Islet precursor cell (in vitro differentiated cells): ENCODE data around the gene SGTA.
"Not testable (repeated sequence)": the region's sequence is repeated elsewhere in the genome, so short reads cannot be mapped to it uniquely, and the experiment has no call there.

Experiments
- DNase-seq: peaks from one replicate; pipeline ENCODE4 v3.0.0-alpha.2; 2018

Gene SGTA

DNA sequence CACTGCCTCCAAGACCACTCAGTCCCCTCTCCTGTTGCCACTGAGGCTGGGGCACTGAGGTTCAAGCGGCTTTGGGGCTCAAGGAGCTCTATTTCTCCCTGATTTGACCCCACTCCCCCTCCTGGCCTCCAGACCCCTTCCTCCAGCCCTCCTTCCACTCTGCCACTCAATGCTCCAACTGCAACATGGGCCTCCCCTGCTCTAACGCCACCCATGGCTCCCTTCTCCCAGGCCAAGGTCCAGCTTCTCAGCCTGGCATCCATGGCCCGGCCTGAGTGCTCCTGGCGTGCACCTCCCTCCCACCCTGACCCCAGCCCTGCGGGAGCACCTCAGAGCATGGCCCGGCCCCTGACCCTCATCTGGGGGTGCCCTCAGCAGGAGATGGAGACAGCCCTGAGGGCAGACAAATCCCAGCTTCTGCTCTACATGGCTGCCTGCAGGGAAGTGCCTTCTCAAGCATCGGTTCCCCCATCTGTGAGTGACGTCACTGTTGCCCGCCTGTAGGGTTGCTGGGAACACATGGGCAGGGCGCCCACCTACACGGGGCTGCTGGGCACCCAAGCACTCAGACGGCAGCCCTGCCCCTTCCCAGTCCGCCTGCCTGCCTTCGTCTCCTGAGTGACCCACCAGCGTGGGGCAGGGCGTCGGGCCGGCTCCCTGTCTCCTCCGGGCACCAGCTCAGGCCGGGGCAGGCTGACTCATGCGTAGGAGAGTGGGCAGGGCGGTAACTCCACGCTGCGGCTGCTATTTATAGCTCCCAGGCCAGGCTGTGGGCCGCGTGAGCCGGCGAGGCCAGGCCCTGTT lies 60.3 kb downstream of the SGTA start:
- no peak for DNase-seq

DNA sequence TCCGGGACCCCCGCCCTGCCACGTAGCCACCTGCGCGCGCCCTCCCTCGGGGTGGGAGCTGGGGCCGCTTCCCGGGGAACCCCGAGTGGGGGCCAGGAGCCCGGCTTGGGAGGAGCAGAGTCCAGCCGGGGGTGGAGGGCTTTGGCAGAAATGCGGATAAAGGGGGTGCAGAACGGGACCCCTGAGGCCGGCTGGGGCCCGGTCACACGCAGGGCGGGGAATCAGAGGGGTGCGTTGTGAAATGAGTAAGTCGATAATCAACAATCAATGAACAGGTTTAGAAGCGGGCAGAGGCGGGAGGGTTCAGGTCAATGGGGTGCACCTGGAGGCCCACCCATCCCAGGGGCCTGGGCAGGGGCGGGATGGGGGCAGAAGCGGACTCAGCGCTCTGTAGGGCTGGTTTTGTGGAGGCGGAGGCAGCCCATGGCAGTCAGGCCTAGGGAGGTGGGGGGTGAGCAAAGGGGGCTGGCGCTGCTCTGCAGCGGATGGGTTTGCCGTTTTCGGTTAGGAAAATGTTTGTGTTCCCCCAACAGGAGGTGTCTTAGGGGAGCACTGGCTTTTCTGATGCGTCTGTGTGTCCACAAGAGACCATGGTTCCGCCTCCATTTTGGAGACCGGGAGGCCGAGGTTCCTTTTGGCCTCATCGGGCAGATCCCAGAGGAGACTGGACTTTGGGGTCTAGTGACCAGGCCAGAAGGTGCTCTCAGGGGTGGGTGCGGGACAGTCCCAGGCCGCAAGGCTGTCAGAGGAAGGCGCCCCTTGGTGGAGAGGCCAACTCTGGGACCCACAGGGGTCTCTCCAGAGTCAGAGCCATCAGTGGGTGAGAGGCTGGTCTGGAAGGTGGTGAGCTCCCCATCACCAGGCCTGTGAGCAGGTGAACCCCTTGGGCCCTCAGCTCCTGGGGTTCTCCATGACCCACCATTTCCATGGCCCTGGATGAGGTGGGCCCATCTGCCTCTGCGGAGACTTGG lies 61.2 kb downstream of the SGTA start:
- DNase-seq = no peak

DNA sequence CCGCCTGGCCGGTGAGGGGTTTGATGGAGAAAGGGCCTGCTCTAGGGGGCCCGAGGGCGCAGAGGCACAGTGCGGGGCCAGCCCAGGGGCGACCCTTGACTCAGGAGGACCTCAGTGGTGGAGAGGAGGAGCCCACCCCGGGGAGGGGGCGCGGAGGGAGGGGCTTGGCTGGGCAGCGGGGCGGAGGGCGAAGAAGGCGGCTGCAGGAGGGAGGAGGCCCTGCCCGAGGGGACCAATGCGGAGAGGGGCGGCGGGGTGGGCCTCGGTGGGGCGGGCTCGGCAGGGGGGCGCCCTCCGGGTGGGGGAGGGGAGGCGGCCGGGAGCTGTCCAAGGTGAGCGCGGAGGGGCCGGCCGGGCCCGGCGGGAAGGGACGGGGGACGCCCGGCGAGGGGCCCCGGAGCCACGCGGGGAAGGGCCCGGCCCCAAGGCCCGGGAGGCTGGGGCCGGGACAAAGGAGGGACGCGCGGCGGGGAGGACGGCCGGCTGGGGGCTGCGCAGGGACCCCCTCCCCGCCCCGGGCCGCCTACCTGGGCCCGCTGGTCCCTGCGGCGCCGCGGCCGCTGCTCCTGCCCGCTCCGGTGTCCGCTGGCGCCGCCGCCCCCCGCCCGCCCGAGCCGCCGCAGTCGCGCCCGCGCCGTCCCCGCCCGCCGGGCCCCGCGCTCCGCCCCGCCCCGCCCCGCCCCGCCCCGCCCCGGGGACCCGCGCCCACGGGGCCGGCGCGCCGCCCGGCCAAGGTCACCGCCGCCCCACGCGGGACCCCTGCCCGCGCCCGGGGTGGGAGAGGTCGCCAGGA lies 62.1 kb downstream of the SGTA start, which contains the start of gene DIRAS1:
Gene DIRAS1, minus strand, starts transcription at position 596 of the 793 bp plus-strand sequence. CDS start 3,566 bp downstream, outside the sequence.
- no peak for DNase-seq

DNA sequence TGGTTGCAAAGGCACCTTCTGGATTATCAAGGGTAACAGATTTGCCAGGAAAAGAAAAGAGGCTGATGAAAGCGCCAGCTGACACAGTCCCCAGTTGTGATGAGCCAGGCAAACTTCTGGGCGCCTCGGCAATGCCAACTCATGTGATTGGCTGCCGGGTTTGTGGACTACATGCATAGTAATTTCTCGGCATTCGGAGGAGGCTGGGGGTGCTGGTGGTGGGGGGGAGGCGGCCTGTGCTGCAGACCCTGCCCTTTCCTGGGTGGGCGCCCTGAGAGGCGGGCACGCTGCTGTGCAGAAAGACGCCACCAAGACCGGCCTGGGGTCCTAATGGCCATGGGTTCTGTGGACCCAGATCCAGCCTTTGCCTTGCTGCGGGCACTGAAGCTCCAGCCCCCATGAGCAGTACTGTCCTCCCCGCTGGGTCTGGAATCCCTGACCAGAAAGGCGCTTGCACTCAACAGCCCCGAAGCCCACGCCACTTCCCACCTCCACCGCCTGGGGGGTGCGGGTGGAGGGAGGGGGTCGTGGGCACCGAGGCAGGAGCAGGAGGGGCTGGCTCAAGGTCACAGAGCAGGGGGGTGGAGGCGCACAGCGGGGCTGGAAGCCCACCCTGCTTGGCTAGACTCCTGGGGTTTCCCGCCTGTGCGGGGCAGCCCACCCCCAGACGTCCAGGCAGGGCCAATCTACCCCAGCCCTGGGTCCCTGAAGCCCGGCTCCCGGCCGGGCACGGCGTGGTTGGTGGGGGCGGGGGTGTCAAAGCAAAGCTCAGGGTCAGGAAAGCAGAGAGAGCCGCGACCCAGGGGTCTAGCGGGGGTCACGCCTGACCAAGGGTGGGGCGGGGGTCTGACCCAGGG lies 62.9 kb downstream of the SGTA start:
- no peak for DNase-seq

DNA sequence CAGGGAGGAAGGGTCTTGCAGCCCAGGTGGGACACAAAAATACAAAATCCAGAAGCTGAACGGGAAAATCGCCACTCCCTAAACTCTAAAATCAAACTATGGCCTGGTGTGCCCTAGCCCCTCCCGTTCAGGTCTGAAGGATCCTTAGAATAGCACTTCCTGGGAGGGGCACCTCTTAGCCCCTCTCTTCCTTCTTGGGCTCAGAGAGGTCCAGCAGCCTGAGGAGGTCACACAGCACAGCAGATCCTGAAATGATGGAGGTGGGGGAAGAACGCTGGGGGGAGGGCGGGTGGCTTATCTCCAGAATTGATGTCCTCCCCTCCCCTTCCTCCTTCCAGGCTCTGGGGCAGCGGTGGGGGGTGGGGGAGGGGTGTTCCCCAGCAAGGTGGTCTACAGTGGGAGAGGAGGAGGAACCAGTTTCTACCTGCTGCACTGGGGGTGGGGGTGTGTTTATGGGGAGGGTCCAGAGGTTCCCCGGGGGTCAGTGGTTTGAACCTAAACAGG lies 63.8 kb downstream of the SGTA start:
- DNase-seq = no peak

DNA sequence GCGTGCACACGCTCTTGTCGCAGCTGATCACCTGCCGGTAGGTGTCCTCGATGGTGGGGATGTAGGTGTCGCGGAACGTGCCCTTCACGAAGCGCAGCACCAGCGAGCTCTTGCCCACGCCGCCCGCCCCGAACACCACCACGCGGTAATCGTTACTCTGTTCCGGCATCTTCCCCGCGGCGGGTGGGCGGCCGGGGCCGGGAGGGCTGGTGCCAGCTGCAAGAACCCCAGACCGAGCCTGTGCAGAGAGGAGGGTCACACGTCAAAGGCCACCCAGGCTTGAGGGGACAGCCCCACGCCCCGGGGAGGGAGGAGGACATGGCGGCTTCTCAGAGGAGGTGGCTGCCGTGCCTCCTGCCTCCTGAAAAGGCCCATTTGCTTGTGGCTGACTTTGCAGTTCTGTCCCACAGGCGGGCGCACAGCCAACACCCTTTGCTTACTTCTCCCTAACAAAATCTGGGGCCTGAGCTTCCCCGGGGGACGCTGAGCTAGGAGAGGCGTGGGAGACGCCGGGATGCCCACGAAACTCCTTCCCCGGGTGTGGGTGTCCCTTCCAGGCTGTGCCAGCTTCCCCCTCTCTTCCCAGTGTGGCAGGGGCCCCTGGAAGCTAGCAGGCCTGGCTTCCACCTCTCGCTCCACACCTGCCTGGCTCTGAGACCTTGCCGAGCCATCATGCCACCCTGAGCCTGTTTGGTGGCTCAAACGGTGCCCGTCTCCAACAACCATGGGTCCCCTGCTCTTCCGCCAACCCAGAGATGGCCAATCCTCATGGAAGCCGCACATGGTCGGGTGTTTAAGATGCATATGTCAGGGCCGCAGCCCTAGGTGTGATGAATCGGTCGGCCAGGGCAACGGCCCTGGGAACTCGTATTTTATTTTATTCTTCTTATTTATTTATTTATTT lies 65.2 kb downstream of the SGTA start:
- no peak for DNase-seq

DNA sequence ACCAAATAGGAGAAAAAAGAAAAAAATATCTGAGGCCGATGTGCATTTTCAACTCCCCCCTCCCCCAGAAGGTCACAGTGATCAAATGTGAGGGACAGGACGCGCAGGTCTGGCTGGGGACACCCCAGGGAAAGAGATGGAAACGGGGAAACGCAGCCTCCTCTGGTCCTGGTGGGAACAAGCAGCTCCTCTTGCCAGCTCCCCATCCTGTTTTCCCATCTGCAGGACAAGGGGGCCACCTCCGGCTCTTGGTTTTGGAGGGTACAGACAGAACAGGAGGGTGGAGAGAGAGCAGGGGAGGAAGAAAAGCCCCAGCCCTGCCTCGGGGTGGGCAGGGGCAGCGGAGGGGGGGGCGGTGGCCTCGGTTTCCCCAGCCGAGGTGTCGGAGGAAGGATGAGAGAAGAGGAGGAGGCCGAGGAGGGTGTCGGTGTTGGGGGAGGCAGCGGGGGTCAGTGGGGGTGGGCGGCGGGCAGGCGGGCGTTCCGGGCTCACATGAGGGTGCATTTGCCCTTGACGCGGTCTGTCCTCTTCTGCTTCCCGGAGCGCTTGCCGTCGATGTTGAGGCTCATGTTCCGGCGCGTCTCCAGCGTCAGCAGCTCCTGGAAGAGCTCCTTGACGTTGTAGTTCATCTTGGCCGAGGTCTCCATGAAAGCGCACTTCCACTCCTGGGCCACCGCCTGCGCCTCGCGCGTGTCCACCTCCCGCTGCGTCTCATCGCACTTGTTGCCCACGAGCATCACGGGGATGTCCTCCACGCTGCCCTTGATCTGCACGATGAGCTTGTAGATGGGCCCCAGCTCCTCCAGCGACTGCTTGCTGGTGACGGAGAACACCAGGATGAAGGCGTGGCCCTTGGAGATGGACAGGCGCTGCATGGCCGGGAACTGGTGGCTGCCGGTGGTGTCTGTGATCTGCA lies 66.1 kb downstream of the SGTA start:
- DNase-seq = no peak

DNA sequence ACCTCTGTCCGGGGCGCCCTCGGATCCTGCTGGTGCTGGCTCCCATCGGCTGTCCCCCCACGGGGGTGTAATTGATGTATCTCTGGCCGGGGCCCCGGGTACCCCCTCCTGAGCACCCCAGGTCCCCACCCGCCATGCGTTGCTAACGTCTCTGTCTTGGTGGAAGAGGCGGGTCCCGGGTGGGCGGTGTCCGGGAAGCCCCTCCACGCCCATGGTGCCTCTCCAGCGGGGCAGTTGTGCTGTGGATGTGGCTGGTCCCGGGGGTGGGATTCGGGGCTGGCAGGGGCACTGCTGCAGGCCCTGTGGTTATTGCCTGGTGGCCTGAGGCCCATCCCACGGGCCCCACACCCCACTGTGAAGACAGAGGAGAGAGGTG lies 66.8 kb downstream of the SGTA start:
- DNase-seq = no peak

DNA sequence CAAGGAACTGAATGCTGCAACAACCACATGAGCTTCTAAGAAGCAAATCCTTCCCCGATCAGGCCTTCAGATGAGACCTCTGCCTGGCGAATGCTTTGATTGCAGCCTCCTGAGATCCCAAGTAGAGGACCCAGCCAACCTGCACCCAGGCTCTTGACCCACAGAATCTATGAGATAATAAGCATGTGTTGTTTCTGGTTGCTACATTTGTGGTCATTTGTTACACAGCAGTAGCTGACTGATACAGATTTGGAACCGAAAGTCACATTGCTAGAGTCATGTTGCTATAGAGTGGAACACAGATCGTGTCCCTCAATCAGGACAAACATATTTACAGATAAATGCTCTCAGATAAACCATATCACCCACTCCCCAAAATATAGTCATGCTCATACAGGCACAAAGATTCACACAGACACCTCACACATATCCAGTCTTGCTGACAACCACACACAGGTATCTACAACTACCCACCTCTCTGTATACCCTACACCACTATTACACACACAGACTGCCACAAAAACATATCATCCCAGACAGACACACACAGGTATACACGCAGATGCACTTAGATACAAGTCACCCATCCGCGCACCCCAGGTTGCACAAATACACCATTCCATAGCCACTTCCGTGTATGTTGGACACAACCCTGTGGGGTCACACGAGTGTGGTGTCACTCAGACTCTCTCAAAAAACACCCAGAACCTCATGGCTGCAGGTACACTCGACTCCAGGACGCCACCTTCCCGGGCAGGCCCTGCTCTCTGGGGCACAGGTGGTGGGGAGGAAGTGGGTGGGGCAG lies 67.4 kb downstream of the SGTA start:
- no peak for DNase-seq

DNA sequence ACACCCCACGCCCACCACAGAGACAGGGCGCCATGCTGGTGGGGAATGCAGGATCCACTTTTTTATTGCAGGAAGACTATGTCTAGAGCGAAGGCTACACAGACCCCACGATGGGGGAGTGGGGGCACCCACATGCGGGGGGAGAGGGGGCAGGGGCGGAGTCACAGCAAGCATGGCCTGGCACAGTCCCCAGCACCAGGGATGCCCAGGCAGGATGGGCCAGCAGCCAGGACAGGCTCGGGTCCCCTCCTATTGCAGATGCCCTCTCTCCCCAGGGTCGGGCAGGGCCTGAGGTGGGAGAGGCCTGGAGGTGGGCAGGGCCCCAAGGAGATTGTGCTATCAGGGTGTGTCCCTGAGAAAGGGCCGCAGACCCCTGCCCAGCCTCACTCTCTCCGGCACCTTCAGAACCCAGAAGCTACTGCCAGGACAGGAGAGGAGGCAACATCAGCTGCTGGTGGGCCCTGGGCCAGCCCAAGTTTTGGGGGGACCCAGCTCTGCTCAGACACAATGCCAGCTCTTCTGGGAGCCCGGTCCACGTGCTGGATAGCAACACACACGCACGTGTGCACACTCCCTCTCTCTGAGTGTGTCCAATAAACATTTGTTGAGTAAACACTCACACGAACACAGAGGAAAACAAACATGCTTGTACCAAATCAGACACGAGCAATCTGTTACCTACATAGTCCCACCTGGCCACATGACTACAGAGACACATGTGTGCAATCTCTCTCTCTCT lies 68.4 kb downstream of the SGTA start:
- no peak for DNase-seq

DNA sequence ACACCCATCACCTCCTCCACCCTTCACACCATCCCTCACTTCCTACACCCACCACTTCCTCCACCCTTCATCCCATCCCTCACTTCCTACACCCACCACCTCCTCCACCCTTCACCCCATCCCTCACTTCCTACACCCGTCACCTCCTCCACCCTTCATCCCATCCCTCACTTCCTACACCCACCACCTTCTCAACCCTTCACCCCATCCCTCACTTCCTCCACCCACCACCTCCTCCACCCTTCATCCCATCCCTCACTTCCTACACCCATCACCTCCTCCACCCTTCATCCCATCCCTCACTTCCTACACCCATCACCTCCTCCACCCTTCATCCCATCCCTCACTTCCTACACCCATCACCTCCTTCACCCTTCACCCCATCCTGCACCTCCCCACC lies 69.0 kb downstream of the SGTA start:
- DNase-seq = not testable (repeated sequence)

DNA sequence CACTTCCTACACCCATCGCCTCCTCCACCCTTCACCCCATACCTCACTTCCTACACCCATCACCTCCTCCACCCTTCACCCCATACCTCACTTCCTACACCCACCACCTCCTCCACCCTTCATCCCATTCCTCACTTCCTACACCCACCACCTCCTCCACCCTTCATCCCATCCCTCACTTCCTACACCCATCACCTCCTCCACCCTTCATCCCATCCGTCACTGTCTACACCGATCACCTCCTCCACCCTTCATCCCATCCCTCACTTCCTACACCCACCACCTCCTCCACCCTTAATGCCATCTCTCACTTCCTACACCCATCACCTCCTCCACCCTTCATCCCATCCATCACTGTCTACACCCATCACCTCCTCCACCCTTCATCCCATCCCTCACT lies 69.9 kb downstream of the SGTA start:
- not testable (repeated sequence) for DNase-seq

DNA sequence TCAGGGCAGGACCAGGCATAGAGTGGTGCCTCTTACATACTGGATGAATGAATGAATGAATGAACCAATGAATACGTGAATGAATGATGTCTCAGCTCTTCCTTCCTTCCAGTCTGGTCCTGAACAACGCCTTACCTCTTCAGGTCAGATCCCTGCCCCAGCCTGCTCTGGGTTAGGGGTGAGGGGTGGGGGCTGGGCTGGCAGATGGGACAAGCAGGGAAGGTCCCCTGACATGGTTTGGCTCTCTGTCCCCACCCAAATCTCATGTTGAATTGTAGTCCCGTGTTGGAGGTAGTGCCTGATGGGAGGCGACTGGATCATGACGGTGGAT lies 71.2 kb downstream of the SGTA start:
- no peak for DNase-seq

DNA sequence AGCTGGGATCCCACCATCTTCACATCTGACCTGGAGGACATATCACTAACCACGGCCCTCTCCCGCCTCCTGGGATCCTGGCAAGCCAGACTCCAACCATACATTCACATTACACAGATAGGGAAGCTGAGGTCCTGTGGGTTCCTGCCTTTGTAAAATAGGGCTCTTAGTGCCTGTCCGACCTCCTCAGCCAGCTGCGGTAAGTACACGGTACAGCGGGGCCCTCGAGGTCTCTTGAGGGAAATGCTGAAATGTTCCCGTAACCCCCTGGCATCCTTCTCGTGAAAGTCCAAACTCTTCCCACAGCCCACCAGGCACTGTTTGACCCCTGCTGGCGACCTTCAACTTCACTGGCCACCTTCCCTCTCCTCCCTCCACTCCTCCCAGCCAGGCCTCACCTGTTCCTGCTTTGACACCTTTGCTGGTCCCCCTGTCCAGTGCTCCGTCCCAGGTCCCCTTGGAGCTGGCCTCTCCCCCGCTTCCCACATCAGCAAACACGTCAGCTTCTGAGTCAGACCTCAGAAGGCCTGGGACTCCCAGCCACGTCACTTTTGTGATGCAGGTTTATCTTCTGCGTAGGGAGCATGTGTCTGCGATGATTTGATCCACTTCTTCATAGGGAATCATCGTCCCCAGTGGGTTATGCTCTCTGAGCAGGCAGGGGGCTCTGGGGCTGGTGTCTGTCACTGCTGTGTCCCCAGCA lies 71.8 kb downstream of the SGTA start:
- DNase-seq = no peak

DNA sequence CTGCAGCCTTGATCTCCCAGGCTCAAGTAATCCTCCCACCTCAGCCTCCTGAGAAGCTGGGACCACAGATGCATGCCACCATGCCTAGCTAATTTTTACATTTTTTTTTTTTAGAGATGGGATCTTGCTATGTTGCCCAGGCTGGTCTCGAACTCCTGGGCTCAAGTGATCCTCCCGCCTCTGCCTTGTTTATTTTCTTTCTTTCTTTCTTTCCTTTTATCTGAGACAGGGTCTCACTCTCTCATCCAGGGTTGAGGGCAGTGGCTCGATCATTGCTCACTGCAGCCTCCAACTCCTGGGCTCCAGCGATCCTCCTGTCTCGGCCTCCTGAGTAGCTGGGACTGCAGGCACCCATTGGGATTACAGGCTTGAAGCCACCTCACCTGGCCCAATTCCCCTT lies 76.8 kb downstream of the SGTA start:
- DNase-seq = no peak
